Raji (cell line): ENCODE measurements around the gene NSDHL.

ENCODE experiments used
- POLR2A ChIP-seq: IDR thresholded peaks from 2 replicates; pipeline ENCODE4 v1.6.1; 2011; ENCODE audit warnings: low read depth, low read length, control low read depth; ENCODE audit not compliant: insufficient read depth

Gene NSDHL

DNA sequence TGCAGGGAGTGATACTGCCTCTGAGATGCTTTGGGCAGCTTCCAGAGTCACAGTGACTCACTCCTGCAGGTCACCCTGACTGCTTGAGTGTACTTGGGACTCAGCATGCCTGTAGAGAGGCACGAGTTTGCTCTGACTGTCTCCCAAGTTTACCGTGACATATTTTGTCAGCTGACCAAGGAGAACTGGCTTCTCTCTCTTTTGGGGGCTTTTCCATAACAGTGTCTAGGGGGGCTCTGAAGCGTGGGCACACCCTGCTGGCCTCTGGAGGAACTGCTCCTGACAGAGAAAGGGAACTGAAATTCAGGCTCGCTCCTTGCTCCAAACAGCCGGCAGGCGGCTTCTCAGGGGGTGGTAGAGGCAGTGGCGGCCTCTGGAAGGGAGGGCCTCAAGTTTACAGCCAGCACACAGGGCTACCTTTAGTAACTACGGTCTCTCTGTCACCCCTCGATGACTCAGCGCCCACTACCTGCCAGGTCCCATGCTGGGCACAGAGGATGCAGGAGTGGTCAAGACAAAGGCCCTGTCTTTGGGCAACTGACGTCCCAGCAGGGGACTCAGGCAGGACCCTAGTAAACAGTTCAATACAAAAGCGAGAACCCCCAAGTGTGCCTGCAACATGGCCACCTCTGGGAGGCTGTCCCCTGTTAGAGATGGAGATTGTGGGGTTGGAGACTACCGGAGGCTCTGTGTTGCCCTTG lies 84.8 kb downstream of the NSDHL start:
- no peak for TF ChIP-seq POLR2A

DNA sequence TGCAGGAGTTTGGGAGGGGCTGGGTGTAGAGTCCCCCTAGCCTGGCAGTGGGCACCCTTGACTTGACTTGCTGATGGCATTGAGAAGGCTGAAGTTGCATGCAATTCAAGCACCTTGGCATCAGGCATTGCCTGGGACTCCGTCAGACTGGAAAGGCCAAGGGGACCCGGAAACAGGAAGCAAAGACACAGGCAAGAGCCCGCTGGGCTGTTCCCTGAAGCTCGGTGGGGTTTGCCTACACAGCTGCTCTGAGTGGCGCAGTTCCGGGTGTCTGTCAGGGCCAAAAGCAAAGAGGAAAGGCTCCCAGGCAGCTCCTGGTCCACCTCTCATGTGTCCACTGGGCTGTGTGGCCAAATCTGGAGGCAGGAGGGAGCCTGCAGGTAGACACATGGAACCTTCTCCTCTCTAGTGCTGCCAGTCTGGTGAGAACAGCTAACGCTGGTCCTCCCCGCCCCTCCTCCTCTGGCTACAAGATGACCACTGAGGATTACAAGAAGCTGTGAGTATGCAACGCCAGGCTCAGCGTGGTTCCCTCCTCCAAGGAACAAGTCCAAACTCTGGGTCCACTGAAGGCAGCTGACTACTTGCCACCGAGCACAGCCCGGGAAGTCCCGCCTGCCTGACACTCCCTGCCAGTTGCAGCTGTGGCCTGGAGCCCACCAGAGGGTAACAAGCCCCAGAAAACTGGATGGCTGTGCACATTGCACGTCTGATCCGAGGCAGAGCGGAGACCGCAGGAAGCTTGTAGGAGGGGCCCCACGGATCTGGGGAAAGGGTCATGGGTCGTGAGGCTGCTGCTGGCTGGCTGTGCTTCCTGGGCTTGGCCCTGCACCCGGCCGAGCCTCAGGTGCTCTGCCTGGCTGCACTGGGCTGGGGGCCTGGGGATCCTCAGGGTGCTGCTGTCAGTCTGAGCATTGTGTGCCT lies 87.1 kb downstream of the NSDHL start:
- TF ChIP-seq POLR2A, result no peak

DNA sequence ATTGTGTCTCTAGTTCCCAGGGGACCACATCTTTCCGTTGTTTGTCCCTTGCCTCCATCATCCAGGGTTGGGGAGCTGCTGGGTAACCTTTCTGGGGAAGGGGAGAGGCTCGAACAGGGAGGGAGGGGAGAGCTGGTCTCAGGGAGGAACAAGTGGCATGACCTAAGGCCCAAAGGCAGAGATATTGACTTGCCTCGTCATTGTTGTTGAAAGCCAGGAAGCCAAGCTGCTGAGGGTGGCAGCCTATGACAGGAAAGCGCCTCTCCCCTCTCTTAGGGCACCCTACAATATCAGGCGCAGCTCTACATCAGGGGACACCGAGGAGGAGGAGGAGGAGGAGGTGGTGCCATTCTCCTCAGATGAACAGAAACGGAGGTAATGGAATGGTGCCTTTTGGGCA lies 87.8 kb downstream of the NSDHL start:
- no peak for TF ChIP-seq POLR2A
